GM19240 (cell line): Measurements from ENCODE around the gene OR4K2.
"Not testable (repeated sequence)": the region's sequence is repeated elsewhere in the genome, so short reads cannot be mapped to it uniquely, and the experiment has no call there.

Source experiments
- DNase-seq: peaks from one replicate; pipeline ENCODE4 v3.0.0; 2011; ENCODE audit warnings: low spot score; ENCODE audit not compliant: insufficient read length

Gene OR4K2, protein sequence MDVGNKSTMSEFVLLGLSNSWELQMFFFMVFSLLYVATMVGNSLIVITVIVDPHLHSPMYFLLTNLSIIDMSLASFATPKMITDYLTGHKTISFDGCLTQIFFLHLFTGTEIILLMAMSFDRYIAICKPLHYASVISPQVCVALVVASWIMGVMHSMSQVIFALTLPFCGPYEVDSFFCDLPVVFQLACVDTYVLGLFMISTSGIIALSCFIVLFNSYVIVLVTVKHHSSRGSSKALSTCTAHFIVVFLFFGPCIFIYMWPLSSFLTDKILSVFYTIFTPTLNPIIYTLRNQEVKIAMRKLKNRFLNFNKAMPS

DNA sequence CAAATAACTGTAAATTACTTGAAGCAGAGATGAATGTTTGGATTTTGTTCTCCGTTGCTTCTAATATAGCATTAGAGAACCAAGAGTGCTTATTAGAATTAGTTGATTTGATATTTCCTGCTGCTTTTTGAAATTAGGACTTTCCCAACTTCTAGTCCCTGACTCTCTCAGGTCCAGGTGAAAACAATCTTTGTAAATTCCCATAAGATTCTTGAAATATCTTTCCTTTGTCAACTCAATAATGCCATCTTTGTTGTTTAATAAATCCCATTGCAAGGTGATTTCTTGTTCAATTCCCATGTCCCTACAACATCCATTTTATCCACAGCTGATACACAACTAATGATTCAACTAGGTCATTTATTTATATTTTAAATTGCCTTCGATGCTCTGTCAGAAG lies at the start of gene OR4K2:
Gene OR4K2 (plus strand): TSS at position 301 of the 400 bp plus-strand sequence. CDS start 1,126 bp downstream, outside the sequence.
- DNase-seq = no peak

DNA sequence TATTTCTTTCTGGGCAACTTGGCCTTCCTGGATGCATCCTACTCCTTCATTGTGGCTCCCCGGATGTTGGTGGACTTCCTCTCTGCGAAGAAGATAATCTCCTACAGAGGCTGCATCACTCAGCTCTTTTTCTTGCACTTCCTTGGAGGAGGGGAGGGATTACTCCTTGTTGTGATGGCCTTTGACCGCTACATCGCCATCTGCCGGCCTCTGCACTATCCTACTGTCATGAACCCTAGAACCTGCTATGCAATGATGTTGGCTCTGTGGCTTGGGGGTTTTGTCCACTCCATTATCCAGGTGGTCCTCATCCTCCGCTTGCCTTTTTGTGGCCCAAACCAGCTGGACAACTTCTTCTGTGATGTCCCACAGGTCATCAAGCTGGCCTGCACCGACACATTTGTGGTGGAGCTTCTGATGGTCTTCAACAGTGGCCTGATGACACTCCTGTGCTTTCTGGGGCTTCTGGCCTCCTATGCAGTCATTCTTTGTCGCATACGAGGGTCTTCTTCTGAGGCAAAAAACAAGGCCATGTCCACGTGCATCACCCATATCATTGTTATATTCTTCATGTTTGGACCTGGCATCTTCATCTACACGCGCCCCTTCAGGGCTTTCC lies 47.2 kb upstream of the OR4K2 start:
- not testable (repeated sequence) for DNase-seq

DNA sequence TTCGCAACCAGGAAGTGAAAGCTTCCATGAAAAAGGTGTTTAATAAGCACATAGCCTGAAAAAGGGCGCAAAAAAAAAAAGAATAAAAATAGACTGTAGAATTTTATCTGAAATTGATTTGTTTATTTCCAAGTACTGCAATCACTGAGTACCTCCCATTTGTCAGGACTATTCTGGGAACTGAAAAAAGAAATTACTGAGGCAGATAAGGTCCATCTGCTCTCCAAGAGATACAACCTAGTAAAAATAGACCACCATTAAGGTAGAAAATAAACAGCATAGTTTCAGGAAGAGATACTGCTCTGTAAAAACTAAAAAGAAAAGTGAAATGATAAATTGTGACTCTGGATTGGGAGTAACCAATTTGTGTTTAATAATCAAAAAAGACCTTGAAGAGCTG lies 46.6 kb upstream of the OR4K2 start:
- no peak for DNase-seq

DNA sequence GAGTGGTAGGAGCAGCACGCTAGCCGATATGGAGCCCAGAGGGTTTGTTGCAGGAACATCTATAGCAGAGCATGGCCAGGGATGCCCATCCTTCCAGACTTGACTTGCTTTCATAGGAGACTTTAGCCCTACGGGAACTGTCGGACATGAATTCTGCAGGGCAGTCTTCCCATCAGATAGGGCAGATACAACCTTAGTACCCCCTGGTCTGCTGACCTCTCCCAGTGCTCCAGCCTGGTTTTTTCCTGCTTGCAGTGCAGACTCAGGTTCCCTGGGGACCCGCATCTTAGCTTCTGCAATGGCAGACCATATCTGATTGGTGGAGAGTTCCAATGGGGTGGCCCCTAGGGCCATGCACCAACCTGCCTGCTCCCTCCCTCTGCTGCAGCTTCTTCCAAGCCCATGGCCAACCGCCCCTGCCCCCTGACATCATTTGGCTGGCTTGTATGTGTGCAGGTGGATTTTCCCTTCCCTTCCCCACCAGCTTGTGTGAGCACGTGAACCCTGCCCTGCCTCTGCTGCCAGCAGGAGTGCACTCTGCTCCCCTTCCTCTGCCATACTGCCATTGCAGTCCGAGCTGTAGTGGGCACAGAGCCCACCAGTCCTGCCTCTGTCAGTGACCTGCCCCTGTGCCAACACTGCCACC lies 40.6 kb upstream of the OR4K2 start:
- DNase-seq = not testable (repeated sequence)

DNA sequence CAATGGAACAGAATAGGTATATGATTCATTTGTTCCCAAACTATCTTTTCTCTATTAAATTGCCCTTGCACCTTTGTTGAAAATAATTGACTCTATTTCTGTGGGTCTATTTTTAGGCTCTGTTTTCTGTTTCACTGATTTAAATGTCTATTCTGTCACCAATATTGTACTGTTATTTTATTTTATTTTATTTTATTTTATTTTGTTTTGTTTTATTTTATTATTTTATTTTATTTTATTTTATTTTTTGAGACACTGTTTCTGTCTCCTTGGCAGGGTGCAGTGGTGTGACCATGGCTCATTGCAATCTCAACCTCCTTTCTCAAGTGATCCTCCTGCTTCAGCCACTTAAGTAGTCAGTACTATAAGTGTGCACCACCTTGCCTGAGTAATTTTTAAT lies 36.5 kb upstream of the OR4K2 start:
- no peak for DNase-seq

DNA sequence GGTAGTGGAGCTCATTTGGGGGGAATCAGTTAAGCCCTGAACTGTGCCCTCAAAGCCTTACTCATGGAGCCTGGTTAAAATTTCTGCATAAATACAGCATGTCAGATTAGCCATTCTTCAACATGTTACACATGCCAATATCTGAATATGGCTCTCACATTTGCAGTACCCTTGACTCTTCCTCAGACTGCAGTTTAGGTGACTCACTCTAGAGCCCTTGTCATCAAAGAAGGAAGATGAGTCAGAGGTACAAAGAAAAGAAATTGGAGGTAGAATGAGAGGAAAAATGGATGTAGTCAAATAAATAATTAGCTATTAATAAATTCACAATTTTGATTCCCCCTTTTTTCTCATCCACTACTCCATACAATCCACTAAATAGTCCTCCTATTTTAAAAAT lies 23.6 kb upstream of the OR4K2 start:
- no peak for DNase-seq

DNA sequence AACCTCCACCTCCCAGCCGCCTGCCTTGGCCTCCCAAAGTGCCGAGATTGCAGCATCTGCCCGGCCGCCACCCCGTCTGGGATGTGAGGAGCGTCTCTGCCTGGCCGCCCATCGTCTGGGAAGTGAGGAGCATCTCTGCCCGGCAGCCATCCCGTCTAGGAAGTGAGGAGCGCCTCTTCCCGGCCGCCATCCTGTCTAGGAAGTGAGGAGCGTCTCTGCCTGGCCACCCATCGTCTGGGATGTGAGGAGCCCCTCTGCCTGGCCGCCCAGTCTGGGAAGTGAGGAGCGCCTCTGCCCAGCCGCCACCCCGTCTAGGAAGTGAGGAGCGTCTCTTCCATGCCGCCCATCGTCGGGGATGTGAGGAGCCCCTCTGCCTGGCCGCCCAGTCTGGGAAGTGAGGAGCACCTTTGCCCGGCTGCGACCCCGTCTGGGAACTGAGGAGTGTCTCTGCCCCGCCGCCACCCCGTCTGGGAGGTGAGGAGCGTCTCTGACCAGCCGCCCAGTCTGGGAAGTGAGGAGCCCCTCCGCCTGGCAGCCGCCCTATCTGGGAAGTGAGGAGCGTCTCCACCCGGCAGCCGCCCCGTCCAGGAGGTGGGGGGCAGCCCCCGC lies 8.8 kb upstream of the OR4K2 start:
- DNase-seq = not testable (repeated sequence)

DNA sequence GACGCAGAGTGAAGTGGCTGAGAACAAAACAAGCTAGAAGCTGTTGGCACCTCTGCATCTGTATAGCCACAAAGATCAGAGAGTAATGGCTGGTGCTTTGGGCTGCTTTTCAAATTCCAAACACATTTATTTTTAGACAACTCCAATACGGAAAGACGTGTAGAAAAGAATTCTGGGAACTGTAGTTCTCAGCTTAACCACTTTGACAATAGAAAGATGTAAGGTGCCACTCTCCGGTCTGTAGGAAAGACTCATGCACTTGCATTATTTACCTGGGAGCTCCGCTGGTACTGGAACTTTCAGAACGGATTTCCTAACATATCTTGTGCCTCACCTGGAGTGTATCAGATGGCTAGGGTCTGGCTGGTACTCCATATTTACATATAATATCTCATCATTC lies 1.8 kb upstream of the OR4K2 start:
- DNase-seq = no peak

DNA sequence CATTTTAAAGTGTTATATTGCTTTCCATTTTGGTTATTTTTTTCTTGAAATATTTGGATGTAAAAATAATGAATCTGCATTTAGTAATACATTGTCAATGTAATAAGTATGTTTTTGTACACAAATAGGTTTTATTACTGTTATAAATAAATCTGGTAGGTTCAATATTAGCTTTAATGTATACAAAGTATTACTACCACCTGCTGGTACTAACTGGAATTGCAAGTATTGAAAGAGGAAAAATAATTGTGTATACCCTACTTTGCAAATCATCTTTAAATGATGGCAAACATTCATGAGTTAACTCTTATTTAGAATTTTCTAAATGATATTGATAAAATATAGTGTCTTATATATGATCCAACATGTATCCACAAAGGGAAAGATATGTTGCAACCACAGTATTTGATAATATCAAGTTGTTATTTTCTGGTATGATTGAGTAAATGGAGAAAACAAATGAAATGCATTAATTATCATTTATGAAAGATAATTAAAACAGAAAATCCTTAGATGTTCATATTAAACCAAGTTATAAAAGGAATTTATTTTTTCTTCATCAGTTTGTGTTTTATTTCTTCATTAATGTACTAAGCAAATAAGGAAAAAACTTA lies 3.2 kb downstream of the OR4K2 start:
- DNase-seq = no peak

DNA sequence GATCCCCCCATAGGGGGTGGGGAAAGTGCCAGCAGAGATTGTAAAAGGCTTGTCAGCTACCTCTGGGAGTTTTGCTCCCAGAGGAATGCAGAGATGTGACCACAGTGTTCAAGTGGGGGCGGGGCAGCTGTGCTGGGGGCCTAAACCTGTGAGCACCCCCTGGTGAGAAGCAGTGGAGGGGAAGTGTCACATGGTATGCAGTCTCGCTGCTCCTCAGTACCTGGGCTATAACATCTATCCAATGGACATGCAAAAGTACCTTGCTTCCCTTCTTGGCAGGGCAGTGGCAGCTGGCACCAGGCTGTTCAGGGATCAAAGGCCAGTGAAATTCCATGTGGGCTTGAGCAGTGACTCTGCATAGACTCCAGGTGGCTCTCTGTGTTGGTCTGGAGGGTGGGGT lies 20.3 kb downstream of the OR4K2 start:
- no peak for DNase-seq

DNA sequence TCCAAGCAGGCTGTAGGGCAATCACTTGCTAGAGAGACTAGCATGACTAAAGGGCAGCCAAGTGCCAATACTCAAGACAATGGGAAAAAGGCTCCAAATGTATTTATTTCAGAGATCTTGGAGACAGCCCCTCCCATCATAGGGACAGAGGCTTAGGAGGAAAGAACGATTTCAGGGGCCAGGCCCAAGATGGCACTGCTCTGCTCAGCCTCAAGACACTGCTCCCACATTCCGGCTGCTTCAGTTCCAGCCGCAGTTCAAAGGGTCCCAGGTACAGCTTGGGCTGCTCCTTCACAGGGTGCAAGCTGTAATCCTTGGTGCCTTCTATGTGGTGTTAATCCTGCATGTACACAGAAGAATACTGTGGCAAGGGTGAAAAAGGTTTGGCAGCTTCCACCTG lies 26.1 kb downstream of the OR4K2 start:
- DNase-seq = no peak

DNA sequence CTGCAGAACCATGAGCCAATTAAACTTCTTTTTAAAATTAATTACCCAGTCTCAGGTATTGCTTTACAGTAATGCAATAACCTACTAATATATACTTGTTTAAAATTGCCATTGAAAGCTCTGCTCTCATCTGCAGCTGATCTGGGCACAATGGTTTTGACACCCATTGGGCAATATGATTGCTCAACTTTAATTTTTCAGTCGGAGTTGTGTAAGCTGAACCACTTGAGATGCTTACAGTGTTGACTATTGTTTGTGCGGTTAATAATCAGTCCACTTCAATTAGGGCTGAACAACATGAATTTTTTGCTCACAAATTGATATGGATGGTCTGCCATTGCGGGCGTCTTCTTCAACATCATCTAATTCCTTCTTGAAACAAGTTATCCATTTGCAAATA lies 27.5 kb downstream of the OR4K2 start:
- DNase-seq = no peak

DNA sequence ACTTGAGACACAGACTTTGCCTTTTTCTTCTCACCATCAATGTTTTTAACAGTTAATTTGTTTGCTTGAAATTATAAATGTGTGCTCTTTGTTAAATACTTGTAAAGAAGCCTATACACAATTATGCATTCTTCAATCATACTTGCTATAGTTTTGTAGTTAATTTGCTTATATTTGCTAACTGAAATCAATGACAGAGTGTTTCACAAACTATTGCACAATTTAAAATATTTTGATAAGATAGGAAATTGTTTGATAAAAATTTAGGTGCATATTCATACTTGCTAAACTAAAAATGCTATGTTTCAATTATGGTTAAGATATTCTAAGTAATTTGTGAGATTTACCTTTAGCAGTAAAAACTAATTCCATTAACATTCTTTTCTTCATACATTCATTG lies 31.7 kb downstream of the OR4K2 start:
- no peak for DNase-seq

DNA sequence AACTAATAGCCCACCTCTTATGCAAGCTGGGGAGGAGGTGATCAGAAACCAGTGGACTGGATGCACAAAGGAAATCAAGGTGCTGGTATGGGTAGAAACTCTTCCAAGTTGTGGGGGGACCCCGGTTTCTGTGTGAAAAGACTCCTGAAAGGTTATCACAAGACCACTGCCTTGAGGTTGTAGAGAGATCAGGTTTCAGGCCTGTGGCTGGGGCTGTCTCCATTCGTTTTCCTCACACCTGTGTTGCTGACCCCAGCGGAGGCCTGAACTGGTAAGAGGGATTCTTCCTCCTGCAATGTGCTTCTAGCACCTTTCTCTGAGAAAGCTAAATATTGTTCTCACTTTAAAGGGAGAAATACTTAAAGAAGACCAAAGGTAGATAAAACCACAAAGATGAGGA lies 36.2 kb downstream of the OR4K2 start:
- no peak for DNase-seq

DNA sequence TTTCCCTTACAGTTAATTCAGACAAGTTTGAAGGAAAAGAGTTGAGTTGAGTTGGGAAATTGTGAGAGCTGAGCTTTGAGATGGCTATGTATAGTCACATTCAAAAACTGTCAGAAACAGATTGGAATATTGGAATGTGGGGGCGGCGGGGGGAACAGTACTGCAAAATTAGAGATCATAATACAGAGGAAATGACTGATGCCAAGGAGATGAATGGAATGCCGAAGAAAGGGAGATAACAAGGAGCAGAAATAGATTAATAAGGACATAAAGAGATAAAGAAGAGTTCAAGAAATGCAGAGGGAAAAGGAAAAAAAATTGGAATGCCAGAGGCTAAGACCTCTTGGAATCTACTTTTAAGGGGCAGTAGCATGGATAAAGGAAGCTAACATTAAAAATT lies 42.3 kb downstream of the OR4K2 start:
- DNase-seq = no peak

DNA sequence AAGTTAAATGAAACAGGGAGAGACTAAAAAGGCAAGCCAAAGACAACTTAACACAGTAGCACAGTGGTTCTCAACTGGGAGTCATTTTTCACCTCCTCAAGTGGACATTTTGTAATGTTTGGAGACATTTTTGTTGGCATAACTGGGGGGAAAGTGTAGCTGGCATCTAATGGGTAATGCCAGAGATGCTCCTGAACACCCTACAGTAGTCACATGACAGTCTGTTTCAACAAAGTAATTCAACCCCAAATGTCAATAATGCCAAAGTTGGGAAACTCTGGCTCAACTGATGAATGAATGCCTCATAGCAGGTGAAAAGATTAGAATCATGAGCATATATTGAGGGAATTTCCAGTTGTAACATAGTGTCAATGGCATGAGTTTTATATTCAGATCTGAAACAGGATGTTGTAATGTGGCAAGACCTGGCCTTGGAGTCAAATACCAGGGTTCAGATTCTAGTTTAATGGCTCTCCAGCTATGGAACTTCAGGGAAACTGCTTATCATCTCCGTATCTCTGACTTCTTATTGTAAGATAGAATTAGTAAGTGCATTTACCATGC lies 43.1 kb downstream of the OR4K2 start:
- no peak for DNase-seq

DNA sequence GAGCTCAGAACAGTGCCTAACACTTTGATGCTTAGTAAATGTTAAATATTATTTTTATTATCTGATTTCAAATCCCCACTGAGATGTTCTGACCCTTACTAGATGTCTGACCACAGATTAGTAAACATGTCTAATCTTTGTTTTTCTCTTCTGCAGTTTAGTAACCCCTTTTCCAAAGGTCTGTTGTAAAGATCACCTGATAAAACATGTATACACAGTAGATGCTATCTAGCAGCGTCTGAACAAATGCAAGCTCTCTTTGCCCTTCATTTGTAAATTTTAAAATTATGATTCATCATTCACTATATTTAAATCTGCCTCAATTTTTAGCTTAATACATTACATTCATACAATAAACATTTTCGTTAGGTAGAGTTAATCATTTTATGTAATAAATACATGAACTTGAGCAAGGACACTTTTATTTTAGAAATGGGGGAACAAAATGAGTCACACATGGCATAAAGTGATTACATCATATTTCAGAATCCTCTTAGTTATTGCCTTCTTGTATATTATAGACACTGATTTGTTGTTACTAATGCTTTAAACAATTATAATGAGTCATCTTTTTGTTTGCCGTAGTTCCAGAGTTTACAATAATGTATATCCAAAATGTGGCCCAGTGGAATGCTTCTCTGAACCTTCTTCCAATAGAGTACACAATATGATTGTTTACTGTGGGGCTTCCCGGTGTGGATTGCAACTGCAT lies 43.8 kb downstream of the OR4K2 start:
- DNase-seq = no peak

DNA sequence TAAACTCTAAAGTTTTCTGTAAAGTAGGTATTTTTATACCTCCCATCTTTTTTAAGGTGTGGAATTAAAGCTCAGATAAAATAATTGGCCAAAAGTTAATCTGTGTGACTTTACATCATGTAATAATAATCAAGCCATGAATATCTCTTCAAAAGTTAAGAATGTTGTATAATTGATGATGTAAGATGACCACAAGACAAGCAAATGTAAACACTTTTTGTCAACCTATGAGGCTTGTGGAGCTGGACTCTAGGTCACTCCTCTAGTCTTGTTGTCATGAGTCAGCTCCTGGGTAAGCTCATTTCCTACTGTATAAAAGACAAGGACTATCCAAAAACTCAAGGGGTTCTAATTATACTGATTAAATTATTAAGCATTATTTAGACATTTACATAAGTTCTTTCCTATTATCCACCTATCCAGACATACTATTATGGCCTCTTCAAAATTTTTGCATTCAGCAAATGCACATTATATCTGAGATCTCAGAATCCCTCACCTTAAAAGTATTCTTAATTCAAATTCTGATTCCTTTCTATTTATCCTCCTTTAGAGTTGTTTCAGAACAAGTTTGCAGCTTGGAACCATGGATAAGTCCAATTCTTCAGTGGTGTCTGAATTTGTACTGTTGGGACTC lies 45.2 kb downstream of the OR4K2 start, which contains the start of gene OR4K5:
Gene OR4K5 (plus strand): TSS at position 587 of the 637 bp plus-strand sequence. CDS start 0 bp downstream, at position 587.
- no peak for DNase-seq

DNA sequence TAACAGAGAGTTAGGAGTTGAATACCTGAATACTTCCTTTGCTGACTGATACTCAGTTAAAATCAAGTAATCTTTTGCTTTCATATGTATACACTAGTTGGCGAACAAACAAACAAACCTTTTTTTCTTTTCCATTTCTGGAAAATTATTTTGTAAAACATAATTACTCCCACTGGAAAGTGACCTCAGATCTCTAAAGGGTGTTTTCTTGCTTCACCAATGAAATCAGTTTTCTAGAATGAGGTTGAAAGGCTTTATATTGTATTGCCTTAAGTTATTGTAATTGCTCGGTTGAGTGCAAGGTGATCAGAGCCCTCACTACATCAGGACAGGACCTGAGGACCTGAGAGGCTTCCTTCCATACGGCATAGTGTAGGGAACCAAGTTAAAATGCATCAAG lies 55.7 kb downstream of the OR4K2 start, which contains the start of gene OR4K1:
Gene OR4K1 (plus strand): TSS at position 301 of the 400 bp plus-strand sequence. CDS start 4,750 bp downstream, outside the sequence.
- no peak for DNase-seq
